ENCODE results near the gene PRPF39.

- no peak for TF ChIP-seq HMG20B (CRISPR knock-in tag; conservative IDR thresholded peaks at IDR 0.05)
- no peak for TF ChIP-seq CEBPB (IDR thresholded peaks at IDR 0.05; ENCODE audit: borderline replicate concordance, low read depth, low read length)
- no peak for TF ChIP-seq JUN (CRISPR knock-in tag; IDR thresholded peaks at IDR 0.05)
- no peak for TF ChIP-seq BRCA1 (CRISPR knock-in tag; IDR thresholded peaks at IDR 0.05)
- no peak for TF ChIP-seq EZH2 (conservative IDR thresholded peaks at IDR 0.05; ENCODE audit: low read depth, low read length)
- no peak for TF ChIP-seq ZNF205 (CRISPR knock-in tag; IDR thresholded peaks at IDR 0.05)
- TF ChIP-seq CTCF (CRISPR knock-in tag; IDR thresholded peaks at IDR 0.05) = no peak
Observed at GRCh38 chr14:45118594-45118993, 34.7 kb downstream of the PRPF39 start.

Data from HepG2 (cell line).